Kidney (tissue), 14 donors: ENCODE results near the gene PSIP1. TPM values are rescaled to one million over a fixed set of nuclear protein-coding genes. Genes with fewer than 3 reads are reported as not detected.
"Not testable (repeated sequence)": the region's sequence is repeated elsewhere in the genome, so short reads cannot be mapped to it uniquely, and the experiment has no call there.

Experiments
- DNase-seq, 5 donors: peaks; one replicate each; pipeline ENCODE4 v3.0.0-alpha.2; 2013 to 2020
- FAIRE-seq: peaks from 2 replicates; lab custom pipeline; 2012; peaks lifted over from hg19 to GRCh38; lab: Jason Lieb, UNC
- H3K27ac ChIP-seq, 2 donors: one replicate each; pipeline ENCODE4 v1.7.0; 2013; ENCODE audit warnings: low read depth in 2 of 2, low read length in 2 of 2, inconsistent platforms in 1 of 2
- H3K27me3 ChIP-seq: one replicate; pipeline ENCODE4 v1.7.1; 2013; ENCODE audit warnings: low read length, inconsistent platforms; ENCODE audit not compliant: control insufficient read depth, insufficient read depth
- H3K36me3 ChIP-seq, 3 donors: one replicate each; pipeline versions ENCODE4 v1.7.0 to v1.7.1; 2013; ENCODE audit warnings: low read length in 3 of 3, control low read depth in 1 of 3, inconsistent platforms in 1 of 3; ENCODE audit not compliant: insufficient read depth in 3 of 3, control insufficient read depth in 2 of 3
- H3K4me1 ChIP-seq, 3 donors: one replicate each; pipeline versions ENCODE4 v1.7.0 to v1.7.1; 2013; ENCODE audit warnings: low read length in 3 of 3, inconsistent platforms in 1 of 3, low read depth in 1 of 3; ENCODE audit not compliant: control insufficient read depth in 2 of 3, insufficient read depth in 2 of 3
- H3K4me3 ChIP-seq, 3 donors: one replicate each; pipeline versions ENCODE4 v1.7.0 to v1.8.1; 2013; ENCODE audit warnings: low read length in 3 of 3, control low read depth in 1 of 3, inconsistent platforms in 1 of 3
- H3K9ac ChIP-seq, 3 donors: one replicate each; pipeline versions ENCODE4 v1.7.0 to v1.7.1; 2013; ENCODE audit warnings: low read length in 3 of 3, control low read depth in 1 of 3, inconsistent platforms in 1 of 3
- H3K9me3 ChIP-seq, 3 donors: one replicate each; pipeline versions ENCODE4 v1.7.0 to v1.7.1; 2013; ENCODE audit warnings: low read length in 3 of 3, control low read depth in 1 of 3, inconsistent platforms in 1 of 3; ENCODE audit not compliant: control insufficient read depth in 2 of 3, insufficient read depth in 1 of 3
- intact Hi-C: fragments of 100-400 bp; cut with DNase I; formaldehyde crosslinking; loops from one replicate; pipeline ENCODE4 v1.11.1; 2022
- polyA plus RNA-seq: library from polyadenylated mRNA; stranded (reverse); fragments of 350-450 nt; fragmentation: Illumina TruSeq; extraction: RNeasy Lipid Tissue Mini Kit (QIAGEN cat#74804); gene quantifications from one replicate; pipeline ENCODE4 v1.2.3, GENCODE V29; 2014; ENCODE audit warnings: low read depth, low replicate concordance; ENCODE audit not compliant: insufficient read depth
- total RNA-seq: library from RNA; stranded (reverse); fragmentation: NEBNext Ultra II Directional; extraction: Animal tissue kit (Norgen Biotek cat#: 25700); gene quantifications from one replicate; pipeline ENCODE4 v1.2.1, GENCODE V29; 2021
- TF ChIP-seq, protein P1 (sequence below): IDR thresholded peaks from 3 replicates; pipeline ENCODE4 v1.5.1; 2012; ENCODE audit warnings: mild to moderate bottlenecking, moderate library complexity, borderline replicate concordance; ENCODE audit not compliant: insufficient read depth; ENCODE audit errors: extremely low read depth
- donor health status: control.
- donor health status: control.
- donor health status: control.
- donor health status: control.
- donor health status: control.
- donor health status: DM: yes; HTN: yes; CAD: no.
- donor health status: Normal renal cell carcinoma (clear cell type).

PSIP1 gene
- total and polyA plus RNA-seq, 2 donors from 2014 or later, result 31.1 to 43.9 TPM

DNA sequence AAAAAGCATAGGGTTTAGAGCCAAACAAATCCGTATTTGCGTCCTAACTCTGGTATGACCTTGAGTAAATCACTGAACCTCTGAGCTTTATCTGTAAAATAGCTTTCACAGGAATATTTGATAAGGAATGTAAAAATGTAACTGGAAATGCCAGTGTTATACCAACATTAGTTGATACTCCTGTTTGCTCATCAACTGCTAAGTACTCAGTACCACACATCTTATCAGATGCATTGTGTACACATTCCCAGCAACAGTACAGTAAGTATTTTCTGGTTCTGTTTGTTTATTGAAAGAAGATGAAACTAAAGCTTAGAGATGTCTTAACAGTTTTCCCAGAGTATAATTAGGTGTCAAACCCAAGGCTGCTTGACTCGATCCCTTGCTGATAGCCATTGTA, 66.6 kb downstream of the PSIP1 start:
- intact Hi-C loops, result no loop called here
- no peak overlapping the region for H3K9ac ChIP-seq
- DNase-seq, result no peak
- TF ChIP-seq, protein P1, sequence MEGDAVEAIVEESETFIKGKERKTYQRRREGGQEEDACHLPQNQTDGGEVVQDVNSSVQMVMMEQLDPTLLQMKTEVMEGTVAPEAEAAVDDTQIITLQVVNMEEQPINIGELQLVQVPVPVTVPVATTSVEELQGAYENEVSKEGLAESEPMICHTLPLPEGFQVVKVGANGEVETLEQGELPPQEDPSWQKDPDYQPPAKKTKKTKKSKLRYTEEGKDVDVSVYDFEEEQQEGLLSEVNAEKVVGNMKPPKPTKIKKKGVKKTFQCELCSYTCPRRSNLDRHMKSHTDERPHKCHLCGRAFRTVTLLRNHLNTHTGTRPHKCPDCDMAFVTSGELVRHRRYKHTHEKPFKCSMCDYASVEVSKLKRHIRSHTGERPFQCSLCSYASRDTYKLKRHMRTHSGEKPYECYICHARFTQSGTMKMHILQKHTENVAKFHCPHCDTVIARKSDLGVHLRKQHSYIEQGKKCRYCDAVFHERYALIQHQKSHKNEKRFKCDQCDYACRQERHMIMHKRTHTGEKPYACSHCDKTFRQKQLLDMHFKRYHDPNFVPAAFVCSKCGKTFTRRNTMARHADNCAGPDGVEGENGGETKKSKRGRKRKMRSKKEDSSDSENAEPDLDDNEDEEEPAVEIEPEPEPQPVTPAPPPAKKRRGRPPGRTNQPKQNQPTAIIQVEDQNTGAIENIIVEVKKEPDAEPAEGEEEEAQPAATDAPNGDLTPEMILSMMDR, result no peak
- H3K27me3 ChIP-seq, result no peaks in the 10 kb centered on the region
- no peaks in the 10 kb centered on the region for H3K9me3 ChIP-seq
- H3K36me3 ChIP-seq, result peaks cover 12 to 42% (median 26%) of the 10 kb centered on the region in 3 donors
- no peaks in the 10 kb centered on the region for H3K4me1 ChIP-seq
- H3K4me3 ChIP-seq, result no peak overlapping the region
- FAIRE-seq, result no peak
- H3K27ac ChIP-seq, result no peak overlapping the region

DNA sequence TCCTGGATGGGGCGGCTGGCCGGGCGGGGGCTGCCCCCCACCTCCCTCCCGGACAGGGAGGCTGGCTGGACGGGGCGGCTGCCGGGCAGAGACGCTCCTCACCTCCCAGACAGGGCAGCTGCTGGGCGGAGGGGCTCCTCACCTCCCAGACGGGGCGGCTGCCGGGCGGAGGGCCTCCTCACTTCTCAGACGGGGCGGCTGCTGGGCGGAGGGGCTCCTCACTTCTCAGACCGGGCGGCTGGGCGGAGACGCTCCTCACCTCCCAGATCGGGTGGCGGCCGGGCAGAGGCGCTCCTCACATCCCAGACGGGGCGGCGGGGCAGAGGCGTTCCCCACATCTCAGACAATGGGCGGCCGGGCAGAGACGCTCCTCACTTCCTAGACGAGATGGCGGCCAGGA, 68.5 kb downstream of the PSIP1 start:
- H3K36me3 ChIP-seq, result peaks cover 11 to 36% (median 17%) of the 10 kb centered on the region in 3 donors
- intact Hi-C loops, H3K9ac ChIP-seq, H3K4me3 ChIP-seq, H3K4me1 ChIP-seq, FAIRE-seq, DNase-seq, H3K27ac ChIP-seq, H3K27me3 ChIP-seq, H3K9me3 ChIP-seq: not testable (repeated sequence)

GRCh38 chr9:15441841-15442240, 68.9 kb downstream of the PSIP1 start:
- H3K4me1 ChIP-seq, FAIRE-seq, H3K4me3 ChIP-seq, H3K9me3 ChIP-seq, H3K27ac ChIP-seq, DNase-seq, H3K9ac ChIP-seq, intact Hi-C loops, H3K27me3 ChIP-seq: not testable (repeated sequence)
- H3K36me3 ChIP-seq, result peaks cover 9 to 32% (median 14%) of the 10 kb centered on the region in 3 donors

- TF ChIP-seq, protein P1, result no peak
- Histone ChIP-seq H3K27ac (no peak overlapping the region), H3K4me3 (no peak overlapping the region), H3K9me3 (no peaks in the 10 kb centered on the region), H3K9ac (no peak overlapping the region), H3K27me3 (no peaks in the 10 kb centered on the region), H3K4me1 (no peaks in the 10 kb centered on the region), H3K36me3 (peaks cover 3 to 11% (median 10%) of the 10 kb centered on the region in 3 donors)
- intact Hi-C loops, result no loop called here
- DNase-seq (no peak), FAIRE-seq (no peak)
Observed at GRCh38 chr9:15438891-15439290, 71.9 kb downstream of the PSIP1 start.
